Measurements from ENCODE around the gene HK3.

Gene HK3

DNA sequence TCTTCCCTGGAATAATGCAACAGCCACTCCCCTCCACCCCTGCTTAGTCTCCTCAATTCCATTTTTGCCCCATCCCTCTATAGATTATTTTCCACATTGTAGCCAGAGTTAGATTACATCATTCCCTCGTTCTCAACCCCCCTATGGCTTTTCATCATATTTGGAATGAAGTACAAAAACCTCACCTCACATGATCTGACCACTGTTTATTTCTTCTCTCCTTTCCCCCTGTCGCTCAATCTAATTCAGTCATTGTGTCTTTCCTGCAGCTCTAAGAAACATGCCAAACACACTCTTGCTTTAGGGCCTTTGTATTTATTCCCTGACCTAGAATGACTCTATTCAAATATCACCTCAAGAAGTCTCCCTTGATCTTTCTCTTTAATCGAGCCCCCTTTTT is 22.6 kb upstream of the HK3 start:
- CTCF ChIA-PET: no interaction called here
- POLR2A ChIA-PET: interaction anchor here (0.6 kb wide), 1 partner anchor 9 kb away, joined by 3 read pairs; no protein-coding TSS in a partner anchor
- no peak for DNase-seq (ENCODE audit: extremely low spot score)
- TF ChIP-seq, protein P1, sequence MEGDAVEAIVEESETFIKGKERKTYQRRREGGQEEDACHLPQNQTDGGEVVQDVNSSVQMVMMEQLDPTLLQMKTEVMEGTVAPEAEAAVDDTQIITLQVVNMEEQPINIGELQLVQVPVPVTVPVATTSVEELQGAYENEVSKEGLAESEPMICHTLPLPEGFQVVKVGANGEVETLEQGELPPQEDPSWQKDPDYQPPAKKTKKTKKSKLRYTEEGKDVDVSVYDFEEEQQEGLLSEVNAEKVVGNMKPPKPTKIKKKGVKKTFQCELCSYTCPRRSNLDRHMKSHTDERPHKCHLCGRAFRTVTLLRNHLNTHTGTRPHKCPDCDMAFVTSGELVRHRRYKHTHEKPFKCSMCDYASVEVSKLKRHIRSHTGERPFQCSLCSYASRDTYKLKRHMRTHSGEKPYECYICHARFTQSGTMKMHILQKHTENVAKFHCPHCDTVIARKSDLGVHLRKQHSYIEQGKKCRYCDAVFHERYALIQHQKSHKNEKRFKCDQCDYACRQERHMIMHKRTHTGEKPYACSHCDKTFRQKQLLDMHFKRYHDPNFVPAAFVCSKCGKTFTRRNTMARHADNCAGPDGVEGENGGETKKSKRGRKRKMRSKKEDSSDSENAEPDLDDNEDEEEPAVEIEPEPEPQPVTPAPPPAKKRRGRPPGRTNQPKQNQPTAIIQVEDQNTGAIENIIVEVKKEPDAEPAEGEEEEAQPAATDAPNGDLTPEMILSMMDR (IDR thresholded peaks at IDR 0.05; ENCODE audit: control extremely low read depth, extremely low read depth, low read depth, missing control alignments): no peak

DNA sequence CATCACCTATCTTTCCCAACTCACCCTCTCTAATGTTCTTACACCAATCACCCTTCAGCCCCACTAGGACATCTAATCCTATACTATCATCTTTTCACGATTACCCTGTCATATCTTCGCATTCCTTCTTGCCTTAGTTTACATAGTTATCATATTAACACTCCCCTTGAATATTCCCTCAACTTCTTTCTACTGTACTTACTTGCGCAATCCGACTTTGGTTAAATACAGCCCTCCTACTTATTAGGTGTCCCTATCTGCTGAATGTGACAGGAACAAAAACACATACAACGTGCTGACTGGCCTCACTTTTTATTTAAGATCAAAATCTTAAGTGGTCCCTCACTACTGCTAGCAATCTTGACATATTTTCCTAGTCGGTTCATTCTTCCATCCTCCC is 19.5 kb upstream of the HK3 start:
- TF ChIP-seq, protein P1 (IDR thresholded peaks at IDR 0.05; ENCODE audit: control extremely low read depth, extremely low read depth, low read depth, missing control alignments): no peak

DNA sequence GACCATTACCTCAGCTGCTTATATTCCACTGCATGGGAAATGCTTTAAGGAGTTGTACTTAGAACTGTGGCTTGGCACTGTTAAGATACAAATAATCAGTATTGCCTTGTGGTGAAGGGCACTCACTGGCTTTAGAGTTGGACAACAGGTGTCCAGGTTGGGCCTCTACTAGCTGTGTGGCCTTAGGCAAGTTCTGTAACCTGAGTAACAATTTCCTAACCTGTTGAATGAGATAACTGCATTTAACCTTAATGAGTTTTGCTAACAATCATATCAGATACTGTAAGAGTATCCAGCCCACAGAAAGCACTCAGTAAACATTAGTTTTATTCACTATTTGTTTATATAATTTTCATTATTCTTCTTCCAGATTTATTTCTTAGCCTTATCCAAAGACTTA is 17.2 kb upstream of the HK3 start:
- ChIA-PET CTCF (interaction anchor here (2.0 kb wide), 1 partner anchor 15 kb away, joined by 5 read pairs; no protein-coding TSS in a partner anchor), POLR2A (interaction anchor here (0.7 kb wide), 1 partner anchor 18 kb away, joined by 5 read pairs; no protein-coding TSS in a partner anchor)
- TF ChIP-seq, protein P1 (IDR thresholded peaks at IDR 0.05; ENCODE audit: control extremely low read depth, extremely low read depth, low read depth, missing control alignments): no peak
- DNase-seq (ENCODE audit: extremely low spot score): no peak

More for the DNA sequence above, 19.5 kb upstream of the HK3 start:
- CTCF ChIA-PET: interaction anchor here (1.1 to 1.4 kb wide), 2 partner anchors 16 to 18 kb away, joined by 3 to 4 read pairs; no protein-coding TSS in a partner anchor
- DNase-seq (ENCODE audit: extremely low spot score): no peak
- POLR2A ChIA-PET: no interaction called here

DNA sequence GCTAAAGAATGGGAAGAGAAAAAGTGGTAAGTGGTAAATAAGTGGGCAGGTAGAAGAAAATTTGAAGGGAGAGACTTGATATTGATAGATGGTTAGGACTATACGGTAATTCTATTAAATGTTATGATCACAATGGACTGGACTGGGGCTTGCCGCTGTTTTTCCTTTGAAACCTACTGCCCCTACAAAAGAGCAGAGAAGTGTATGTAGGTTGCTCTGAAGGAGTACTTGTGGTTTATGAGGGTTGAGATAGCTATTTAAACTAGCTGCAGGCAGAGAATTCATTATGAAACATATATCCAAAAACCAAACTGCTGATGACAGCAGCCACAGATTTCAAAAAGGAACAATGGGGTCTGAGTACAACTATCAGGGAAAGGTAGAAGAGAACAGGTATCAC is 16.8 kb upstream of the HK3 start:
- TF ChIP-seq, protein P1 (IDR thresholded peaks at IDR 0.05; ENCODE audit: control extremely low read depth, extremely low read depth, low read depth, missing control alignments): no peak
- POLR2A ChIA-PET: interaction anchor here (0.7 kb wide), 1 partner anchor 17 kb away, joined by 5 read pairs; no protein-coding TSS in a partner anchor
- no peak for DNase-seq (ENCODE audit: extremely low spot score)
- CTCF ChIA-PET: interaction anchor here (2.0 kb wide), 1 partner anchor 15 kb away, joined by 5 read pairs; no protein-coding TSS in a partner anchor

DNA sequence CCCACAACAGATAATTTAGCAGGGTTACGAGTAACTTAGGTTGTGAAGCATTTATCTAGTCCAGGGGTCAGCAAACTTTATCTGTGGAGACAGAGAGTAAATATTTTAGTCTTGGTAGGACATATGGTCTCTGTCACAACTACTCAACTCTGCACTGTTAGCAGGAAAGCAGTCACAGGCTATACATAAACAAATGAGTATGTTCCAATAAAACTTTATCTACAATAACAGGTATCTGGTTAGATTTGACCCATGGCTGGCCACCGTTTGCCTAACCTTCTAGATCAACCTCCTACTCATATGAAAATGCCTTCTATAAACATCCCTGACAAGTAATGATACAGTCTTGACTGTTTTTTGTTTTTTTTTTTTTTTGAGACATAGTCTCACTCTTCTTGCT is 13.0 kb upstream of the HK3 start:
- ChIA-PET CTCF (interaction anchor here (1.0 to 1.1 kb wide), 3 partner anchors 9 to 17 kb away, joined by 3 to 5 read pairs (median 3); no protein-coding TSS in a partner anchor), POLR2A (no interaction called here)
- no peak for DNase-seq (ENCODE audit: extremely low spot score)
- TF ChIP-seq, protein P1 (IDR thresholded peaks at IDR 0.05; ENCODE audit: control extremely low read depth, extremely low read depth, low read depth, missing control alignments): no peak

DNA sequence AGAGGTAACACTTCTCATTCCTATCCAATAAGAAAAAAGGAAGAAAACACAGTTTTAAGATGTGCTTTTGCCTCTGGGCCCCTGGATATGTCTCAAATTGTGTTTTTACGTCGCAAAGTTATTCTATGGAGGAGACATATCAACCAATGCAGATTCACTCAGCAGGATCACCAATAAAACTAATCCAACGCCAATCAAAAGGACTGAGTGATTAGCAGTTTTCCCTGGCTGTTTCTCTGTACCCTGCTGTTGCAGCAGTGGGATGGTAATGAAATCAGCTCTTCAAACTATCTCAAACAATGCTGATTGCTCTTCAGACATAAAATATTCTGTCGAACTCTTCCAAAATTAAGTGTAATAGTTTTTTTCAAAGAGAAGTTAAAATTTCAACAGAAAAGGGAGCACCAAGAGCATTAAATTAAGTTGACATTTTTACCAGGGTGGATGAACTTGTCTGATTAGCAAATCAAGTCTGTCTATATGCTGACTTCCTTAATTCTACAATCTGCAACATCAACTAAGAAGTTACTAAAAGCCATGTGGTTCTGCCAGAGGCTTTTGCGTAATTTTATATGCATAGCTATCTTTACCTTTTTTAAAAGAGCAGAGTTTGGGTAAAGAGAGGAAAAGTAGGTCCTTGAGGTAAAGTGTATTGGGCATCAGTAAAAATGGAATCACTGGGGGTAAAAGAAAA is 9.7 kb upstream of the HK3 start:
- ChIA-PET CTCF (interaction anchor here (2.0 to 2.1 kb wide), 2 partner anchors 11 to 205 kb away, joined by 6 read pairs; partner anchors contain the start of gene HK3), POLR2A (no interaction called here)
- DNase-seq (ENCODE audit: extremely low spot score): no peak
- TF ChIP-seq, protein P1 (IDR thresholded peaks at IDR 0.05; ENCODE audit: control extremely low read depth, extremely low read depth, low read depth, missing control alignments): no peak

All from GM10248 (cell line).